ENCODE data around the gene ENPP1.

DNA sequence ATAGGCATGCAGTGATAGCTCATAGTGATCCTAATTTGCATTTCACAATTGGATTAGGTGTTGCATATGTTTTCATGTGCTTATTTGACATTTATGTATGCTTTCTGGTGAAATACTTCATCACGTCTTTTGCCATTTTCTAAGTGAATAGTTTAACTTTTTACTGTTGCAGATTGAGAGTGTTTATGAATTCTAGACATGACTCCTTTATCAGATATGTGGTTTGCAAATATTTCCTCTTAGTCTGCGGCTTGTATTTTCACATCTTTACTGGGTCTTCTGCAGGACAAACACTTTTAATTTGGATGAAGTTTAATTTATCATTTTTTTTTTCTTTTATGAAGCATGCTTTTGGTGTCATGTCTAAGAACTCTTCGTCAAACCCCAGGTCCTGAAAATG, 104.1 kb downstream of the ENPP1 start:
- TF ChIP-seq MYC (IDR thresholded peaks at IDR 0.05; ENCODE audit: low read depth, low read length) (no peak), EZH2 (IDR thresholded peaks at IDR 0.05; ENCODE audit: borderline replicate concordance, low read depth, low read length, severe bottlenecking) (no peak)
- TF ChIP-seq, protein P1, sequence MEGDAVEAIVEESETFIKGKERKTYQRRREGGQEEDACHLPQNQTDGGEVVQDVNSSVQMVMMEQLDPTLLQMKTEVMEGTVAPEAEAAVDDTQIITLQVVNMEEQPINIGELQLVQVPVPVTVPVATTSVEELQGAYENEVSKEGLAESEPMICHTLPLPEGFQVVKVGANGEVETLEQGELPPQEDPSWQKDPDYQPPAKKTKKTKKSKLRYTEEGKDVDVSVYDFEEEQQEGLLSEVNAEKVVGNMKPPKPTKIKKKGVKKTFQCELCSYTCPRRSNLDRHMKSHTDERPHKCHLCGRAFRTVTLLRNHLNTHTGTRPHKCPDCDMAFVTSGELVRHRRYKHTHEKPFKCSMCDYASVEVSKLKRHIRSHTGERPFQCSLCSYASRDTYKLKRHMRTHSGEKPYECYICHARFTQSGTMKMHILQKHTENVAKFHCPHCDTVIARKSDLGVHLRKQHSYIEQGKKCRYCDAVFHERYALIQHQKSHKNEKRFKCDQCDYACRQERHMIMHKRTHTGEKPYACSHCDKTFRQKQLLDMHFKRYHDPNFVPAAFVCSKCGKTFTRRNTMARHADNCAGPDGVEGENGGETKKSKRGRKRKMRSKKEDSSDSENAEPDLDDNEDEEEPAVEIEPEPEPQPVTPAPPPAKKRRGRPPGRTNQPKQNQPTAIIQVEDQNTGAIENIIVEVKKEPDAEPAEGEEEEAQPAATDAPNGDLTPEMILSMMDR (IDR thresholded peaks at IDR 0.05; ENCODE audit: extremely low read depth in 1 of 2, insufficient read depth in 1 of 2, low read depth in 1 of 2, low read length in 2 of 2) = no peak
